ENCODE data around the gene C4orf36. TPM values are rescaled to one million over a fixed set of nuclear protein-coding genes. Genes with fewer than 3 reads are reported as not detected.
A peak's percentile ranks its signal among the peaks of the same experiment; 100 is the strongest.

The C4orf36 gene, protein sequence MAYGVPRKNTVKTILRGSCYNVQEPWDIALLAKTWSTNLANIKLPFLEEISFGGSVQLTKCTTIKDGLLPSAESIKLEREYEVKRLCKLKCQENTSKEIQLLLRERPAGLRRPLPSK
- 0.60 TPM for polyA plus RNA-seq
- long read RNA-seq, donor 1, result 0 reads
- long read RNA-seq, donor 2, result 0 reads
- long read RNA-seq, donor 3, partial matches to known transcripts, result 0 of 1 reads
- long read RNA-seq, donor 3, other reads (novel, unspliced or antisense), result 0 of 1 reads
- long read RNA-seq, donor 4, result 0 reads
- long read RNA-seq, donor 5, result 0 reads
- long read RNA-seq, donor 6, result 0 reads
- long read RNA-seq, donor 7, result 0 reads
- long read RNA-seq, donor 8, result 0 reads
- long read RNA-seq, donor 9, result 0 reads
- long read RNA-seq, donor 10, result 0 reads
- long read RNA-seq, donor 11, partial matches to known transcripts, result 0 of 1 reads
- long read RNA-seq, donor 11, other reads (novel, unspliced or antisense), result 0 of 1 reads

GRCh38 chr4:86891762-86892635, at the start of gene C4orf36:
TSS of gene C4orf36 (minus strand) at chr4:86892422. CDS start at chr4:86891520, 902 bp downstream.
- Histone ChIP-seq H3K27me3 (ENCODE audit: control insufficient read depth, insufficient read depth, low read length) (no peaks in the 10 kb centered on the region), H3K4me1 (ENCODE audit: control insufficient read depth, insufficient read depth, low read length) (no peaks in the 10 kb centered on the region), H3K4me3 (ENCODE audit: low read length) (peak within 1 kb of the TSS; percentile 81), H3K36me3 (ENCODE audit: control insufficient read depth, insufficient read depth, low read length) (no peaks in the 10 kb centered on the region), H3K9me3 (ENCODE audit: control insufficient read depth, low read depth, low read length) (no peaks in the 10 kb centered on the region), H3K27ac (ENCODE audit: low read length) (peak within 1 kb of the TSS; percentile 13)
- DNase-seq, result peak; percentile 43 to 84
- no CpG with 5 or more reads among the region's 84 CpGs for WGBS (ENCODE audit: insufficient coverage, low lambda C conversion rate)

DNA sequence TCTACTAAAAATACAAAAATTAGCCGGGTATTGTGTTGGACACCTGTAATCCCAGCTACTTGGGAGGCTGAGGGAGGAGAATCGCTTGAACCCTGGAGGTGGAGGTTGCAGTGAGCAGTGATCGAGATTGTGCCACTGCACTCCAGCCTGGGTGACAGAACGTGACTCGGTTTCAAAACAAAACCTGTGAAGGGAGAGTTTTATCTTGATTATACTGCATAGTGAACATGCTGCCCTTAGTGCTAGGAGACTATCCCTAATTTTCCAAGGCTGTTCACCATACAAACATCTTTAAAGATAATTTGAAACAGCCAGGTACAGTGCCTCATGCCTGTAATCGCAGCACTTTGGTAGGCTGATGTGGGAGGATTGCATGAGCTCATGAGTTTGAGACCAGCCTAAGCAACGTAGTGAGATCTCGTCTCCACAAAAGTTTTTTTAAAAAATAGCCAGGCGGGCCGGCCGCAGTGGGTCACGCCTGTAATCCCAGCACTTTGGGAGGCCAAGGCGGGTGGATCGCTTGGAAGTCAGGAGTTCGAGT, 48.8 kb upstream of the C4orf36 start:
- Histone ChIP-seq H3K9me3 (ENCODE audit: control insufficient read depth, low read depth, low read length) (no peaks in the 10 kb centered on the region), H3K27me3 (ENCODE audit: control insufficient read depth, insufficient read depth, low read length) (no peaks in the 10 kb centered on the region), H3K27ac (ENCODE audit: low read length) (no peak overlapping the region), H3K4me1 (ENCODE audit: control insufficient read depth, insufficient read depth, low read length) (peaks cover 49% of the 10 kb centered on the region), H3K4me3 (ENCODE audit: low read length) (no peak overlapping the region), H3K36me3 (ENCODE audit: control insufficient read depth, insufficient read depth, low read length) (no peaks in the 10 kb centered on the region)
- no CpG with 5 or more reads among the region's 15 CpGs for WGBS (ENCODE audit: insufficient coverage, low lambda C conversion rate)
- no peak for DNase-seq

- no peaks in the 10 kb centered on the region for H3K9me3 ChIP-seq (ENCODE audit: control insufficient read depth, low read depth, low read length)
- no CpG with 5 or more reads among the region's 8 CpGs for WGBS (ENCODE audit: insufficient coverage, low lambda C conversion rate)
- H3K27me3 ChIP-seq (ENCODE audit: control insufficient read depth, insufficient read depth, low read length), result no peaks in the 10 kb centered on the region
- no peak for DNase-seq
- H3K36me3 ChIP-seq (ENCODE audit: control insufficient read depth, insufficient read depth, low read length), result no peaks in the 10 kb centered on the region
- peaks cover 49% of the 10 kb centered on the region for H3K4me1 ChIP-seq (ENCODE audit: control insufficient read depth, insufficient read depth, low read length)
- H3K27ac ChIP-seq (ENCODE audit: low read length), result peak overlapping the region; percentile 52
- no peak overlapping the region for H3K4me3 ChIP-seq (ENCODE audit: low read length)
These were observed 47.7 kb upstream of the C4orf36 start for GRCh38 chr4:86939729-86940575.

GRCh38 chr4:86938771-86939520, 46.7 kb upstream of the C4orf36 start:
- Histone ChIP-seq H3K9me3 (ENCODE audit: control insufficient read depth, low read depth, low read length) (no peaks in the 10 kb centered on the region), H3K27me3 (ENCODE audit: control insufficient read depth, insufficient read depth, low read length) (no peaks in the 10 kb centered on the region), H3K36me3 (ENCODE audit: control insufficient read depth, insufficient read depth, low read length) (no peaks in the 10 kb centered on the region), H3K4me1 (ENCODE audit: control insufficient read depth, insufficient read depth, low read length) (peaks cover 49% of the 10 kb centered on the region), H3K4me3 (ENCODE audit: low read length) (no peak overlapping the region), H3K27ac (ENCODE audit: low read length) (peak overlapping the region; percentile 52)
- WGBS (ENCODE audit: insufficient coverage, low lambda C conversion rate), result no CpG with 5 or more reads among the region's 4 CpGs
- DNase-seq, result peak in 1 of 2 donors; percentile 46

DNA sequence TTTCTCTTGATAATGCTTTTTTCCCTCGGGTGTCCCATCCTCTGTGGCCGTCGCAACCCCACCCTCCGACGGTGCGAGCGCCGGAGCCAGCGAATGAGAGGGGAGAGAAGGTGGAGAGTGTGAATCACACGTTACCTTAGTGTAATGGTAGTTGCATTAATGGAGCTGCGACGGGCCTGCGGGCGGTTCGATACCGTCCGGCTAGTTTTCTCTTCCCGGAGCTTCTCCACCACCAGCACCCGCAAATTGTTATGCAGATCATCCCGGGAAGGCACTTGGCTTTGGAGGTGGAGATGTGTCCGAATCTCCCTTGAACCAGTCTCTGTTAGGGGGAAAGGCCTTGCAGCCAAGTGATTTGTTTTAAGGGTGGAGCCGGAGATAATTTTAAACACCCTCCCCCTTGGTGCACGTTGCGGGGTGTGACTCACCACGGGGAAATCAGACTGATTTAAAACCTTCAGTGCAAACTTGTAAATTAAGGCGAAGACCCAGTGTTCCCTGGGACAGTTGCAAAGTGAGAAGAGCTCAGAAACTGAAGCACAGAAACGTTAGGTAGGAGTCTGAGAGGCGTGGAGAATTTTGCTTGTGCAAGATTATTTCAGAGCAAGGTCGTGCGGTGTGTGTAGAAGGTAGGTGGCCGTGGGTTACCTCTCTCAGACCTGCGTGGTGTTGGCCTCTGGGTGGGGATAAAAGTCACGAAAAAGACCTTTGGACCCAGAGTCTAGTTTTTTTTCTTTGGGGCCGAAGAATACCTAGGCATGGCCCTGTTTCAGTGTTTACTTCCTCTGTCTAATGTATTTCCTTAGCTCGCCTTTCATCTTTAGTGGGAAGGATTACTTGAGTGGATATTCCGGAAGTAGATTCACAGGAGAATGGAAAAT, 43.9 kb upstream of the C4orf36 start:
- H3K27ac ChIP-seq (ENCODE audit: low read length), result peak overlapping the region; percentile 86
- H3K9me3 ChIP-seq (ENCODE audit: control insufficient read depth, low read depth, low read length), result no peaks in the 10 kb centered on the region
- peak overlapping the region; percentile 93 for H3K4me3 ChIP-seq (ENCODE audit: low read length)
- DNase-seq, result peak; percentile 82 to 94
- H3K4me1 ChIP-seq (ENCODE audit: control insufficient read depth, insufficient read depth, low read length), result peaks cover 31% of the 10 kb centered on the region
- no peaks in the 10 kb centered on the region for H3K27me3 ChIP-seq (ENCODE audit: control insufficient read depth, insufficient read depth, low read length)
- WGBS (ENCODE audit: insufficient coverage, low lambda C conversion rate), result 27% methylated on average over 2 of the region's 36 CpGs
- H3K36me3 ChIP-seq (ENCODE audit: control insufficient read depth, insufficient read depth, low read length), result no peaks in the 10 kb centered on the region

DNA sequence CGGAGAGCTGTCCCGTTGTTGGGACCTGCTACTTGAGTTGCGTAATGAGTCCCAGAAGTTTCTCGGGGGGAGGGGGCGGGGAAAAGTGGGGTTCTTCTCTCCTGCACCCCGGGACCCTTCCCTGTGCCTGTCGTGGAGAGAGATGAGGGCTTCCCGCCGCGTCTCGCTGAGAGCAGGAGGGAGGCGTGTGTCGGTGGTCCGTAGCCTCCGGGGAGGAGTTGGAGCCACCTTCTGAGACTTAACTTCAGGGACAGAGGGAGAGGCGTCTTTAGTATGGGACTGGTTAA, 43.3 kb upstream of the C4orf36 start:
- no peaks in the 10 kb centered on the region for H3K27me3 ChIP-seq (ENCODE audit: control insufficient read depth, insufficient read depth, low read length)
- H3K4me3 ChIP-seq (ENCODE audit: low read length), result peak overlapping the region; percentile 93
- no peak for DNase-seq
- peaks cover 25% of the 10 kb centered on the region for H3K4me1 ChIP-seq (ENCODE audit: control insufficient read depth, insufficient read depth, low read length)
- no CpG with 5 or more reads among the region's 16 CpGs for WGBS (ENCODE audit: insufficient coverage, low lambda C conversion rate)
- H3K36me3 ChIP-seq (ENCODE audit: control insufficient read depth, insufficient read depth, low read length), result no peaks in the 10 kb centered on the region
- no peaks in the 10 kb centered on the region for H3K9me3 ChIP-seq (ENCODE audit: control insufficient read depth, low read depth, low read length)
- H3K27ac ChIP-seq (ENCODE audit: low read length), result peak overlapping the region; percentile 86

DNA sequence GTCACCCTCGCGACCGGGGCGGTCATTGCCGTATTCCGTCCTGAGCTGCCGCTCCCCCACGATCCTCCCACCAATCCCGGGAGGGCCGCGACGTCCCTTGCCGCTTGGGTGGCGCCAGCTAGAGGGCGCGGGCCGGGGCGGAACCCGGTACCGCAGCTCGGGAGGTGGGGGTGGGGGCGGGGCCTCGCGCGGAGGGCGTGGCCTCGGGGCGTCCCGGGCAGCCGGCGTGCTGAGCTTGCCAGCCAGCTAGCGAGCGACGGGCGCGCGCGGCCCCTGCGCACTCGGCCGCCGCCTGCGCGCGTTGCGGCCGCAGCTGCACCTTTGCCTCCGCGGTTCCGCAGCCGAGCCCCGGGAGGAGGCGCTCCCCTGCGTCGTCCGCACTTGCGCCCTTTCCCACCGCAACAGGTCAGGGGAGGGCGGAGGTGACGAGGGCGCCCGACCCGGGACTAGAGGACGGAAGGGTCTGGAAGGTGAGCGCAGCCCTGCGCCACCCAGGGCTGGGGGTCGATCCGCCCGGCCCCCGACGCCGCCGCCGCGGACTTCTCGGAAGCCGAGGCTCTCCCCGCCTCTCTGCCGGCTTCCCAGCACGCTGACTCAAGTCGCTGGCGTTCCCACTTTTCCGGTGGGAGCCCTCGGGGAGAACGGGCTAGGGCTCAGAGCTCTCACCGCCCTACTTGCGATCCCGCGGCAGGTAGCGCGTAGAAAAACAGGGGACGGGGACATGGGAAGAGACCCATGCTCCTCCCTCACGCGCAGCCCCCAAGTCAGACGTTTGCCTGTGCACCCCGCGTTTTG, 42.7 kb upstream of the C4orf36 start, which contains the start of gene AFF1:
Gene AFF1 (plus strand): TSS at position 241 of the 795 bp plus-strand sequence. CDS start 13,523 bp downstream, outside the sequence.
- H3K36me3 ChIP-seq (ENCODE audit: control insufficient read depth, insufficient read depth, low read length), result no peaks in the 10 kb centered on the region
- peak; percentile 96 to 97 for DNase-seq
- H3K27me3 ChIP-seq (ENCODE audit: control insufficient read depth, insufficient read depth, low read length), result no peaks in the 10 kb centered on the region
- no peaks in the 10 kb centered on the region for H3K9me3 ChIP-seq (ENCODE audit: control insufficient read depth, low read depth, low read length)
- H3K4me1 ChIP-seq (ENCODE audit: control insufficient read depth, insufficient read depth, low read length), result peaks cover 20% of the 10 kb centered on the region
- H3K4me3 ChIP-seq (ENCODE audit: low read length), result peak within 1 kb of the TSS; percentile 93
- no CpG with 5 or more reads among the region's 97 CpGs for WGBS (ENCODE audit: insufficient coverage, low lambda C conversion rate)
- H3K27ac ChIP-seq (ENCODE audit: low read length), result peak within 1 kb of the TSS; percentile 97

DNA sequence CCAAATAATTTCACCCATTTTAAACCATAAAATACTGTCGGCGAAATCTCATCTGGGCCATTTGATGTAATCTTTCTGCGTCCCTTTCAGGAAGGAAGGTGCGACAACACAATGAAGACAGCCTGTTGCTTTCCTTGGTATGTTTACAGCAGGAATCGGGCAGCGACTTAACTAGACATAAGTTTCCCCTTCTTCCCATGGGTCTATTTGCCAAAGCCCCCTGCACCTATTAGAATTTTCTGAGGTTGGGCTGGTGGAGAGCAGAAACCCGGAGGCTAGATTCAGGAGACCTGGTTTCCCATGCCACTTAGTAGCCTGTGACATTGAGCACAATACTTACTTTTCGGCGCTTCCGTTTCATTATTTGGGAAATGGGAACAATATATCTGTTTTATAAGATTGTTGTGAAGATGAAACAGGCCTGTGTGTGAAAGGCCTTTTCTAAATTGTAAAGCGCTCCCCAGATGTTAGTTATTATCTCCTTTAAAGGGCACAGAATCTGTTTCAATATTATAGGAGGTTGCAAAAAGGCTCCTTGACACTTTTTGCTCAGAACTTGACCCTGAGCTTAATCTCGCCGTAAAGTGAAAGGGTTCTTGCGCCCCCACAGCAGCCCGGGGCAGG, 42.0 kb upstream of the C4orf36 start:
- H3K4me1 ChIP-seq (ENCODE audit: control insufficient read depth, insufficient read depth, low read length), result peaks cover 15% of the 10 kb centered on the region
- peak overlapping the region; percentile 97 for H3K27ac ChIP-seq (ENCODE audit: low read length)
- no peaks in the 10 kb centered on the region for H3K27me3 ChIP-seq (ENCODE audit: control insufficient read depth, insufficient read depth, low read length)
- no peaks in the 10 kb centered on the region for H3K9me3 ChIP-seq (ENCODE audit: control insufficient read depth, low read depth, low read length)
- no peaks in the 10 kb centered on the region for H3K36me3 ChIP-seq (ENCODE audit: control insufficient read depth, insufficient read depth, low read length)
- 0% methylated on average over 2 of the region's 15 CpGs for WGBS (ENCODE audit: insufficient coverage, low lambda C conversion rate)
- peak in 1 of 2 donors; percentile 56 for DNase-seq
- H3K4me3 ChIP-seq (ENCODE audit: low read length), result peak overlapping the region; percentile 79
